H9 (cell line): ENCODE data around the gene KCNRG. TPM values are rescaled to one million over a fixed set of nuclear protein-coding genes. Genes with fewer than 3 reads are reported as not detected.

ENCODE experiments used
- DNase-seq: peaks from one replicate; pipeline ENCODE4 v3.0.0-alpha.2; 2017
- H2AFZ ChIP-seq: one replicate; pipeline ENCODE4 v1.6.1; 2013; ENCODE audit warnings: mild to moderate bottlenecking, low read length, control low read depth, moderate library complexity
- H2AK5ac ChIP-seq: 2 replicates; pipeline ENCODE4 v1.6.1; 2013; ENCODE audit warnings: low read length, control low read depth, mixed read lengths; ENCODE audit not compliant: insufficient read length
- H2BK120ac ChIP-seq: one replicate; pipeline ENCODE4 v1.6.1; 2013; ENCODE audit warnings: low read depth, mild to moderate bottlenecking, low read length, control low read depth, inconsistent platforms; ENCODE audit not compliant: poor library complexity, severe bottlenecking
- H2BK12ac ChIP-seq: 2 replicates; pipeline ENCODE4 v1.6.1; 2013; ENCODE audit warnings: low read length, control low read depth, mixed read lengths, low read depth; ENCODE audit not compliant: insufficient read length
- H2BK15ac ChIP-seq: 2 replicates; pipeline ENCODE4 v1.6.1; 2013; ENCODE audit warnings: low read depth, low read length, control low read depth
- H2BK20ac ChIP-seq: one replicate; pipeline ENCODE4 v1.6.1; 2013; ENCODE audit warnings: low read depth, mild to moderate bottlenecking, low read length, control low read depth, inconsistent platforms; ENCODE audit not compliant: poor library complexity, severe bottlenecking
- H2BK5ac ChIP-seq: 2 replicates; pipeline ENCODE4 v1.6.1; 2013; ENCODE audit warnings: low read length, control low read depth, mixed read lengths; ENCODE audit not compliant: insufficient read length
- H3K14ac ChIP-seq: 2 replicates; pipeline ENCODE4 v1.6.1; 2013; ENCODE audit warnings: low read length, control low read depth; ENCODE audit not compliant: insufficient read depth
- H3K18ac ChIP-seq: 2 replicates; pipeline ENCODE4 v1.6.1; 2013; ENCODE audit warnings: low read depth, mild to moderate bottlenecking, mixed read lengths, low read length, control low read depth; ENCODE audit not compliant: insufficient read length
- H3K23ac ChIP-seq: 2 replicates; pipeline ENCODE4 v1.6.1; 2013; ENCODE audit warnings: low read length, control low read depth, mixed read lengths, low read depth; ENCODE audit not compliant: insufficient read length
- H3K23me2 ChIP-seq: 2 replicates; pipeline ENCODE4 v1.6.1; 2013; ENCODE audit warnings: low read depth, mild to moderate bottlenecking, mixed read lengths, low read length, control low read depth; ENCODE audit not compliant: insufficient read length, poor library complexity, severe bottlenecking
- H3K27ac ChIP-seq: 2 replicates; pipeline ENCODE4 v1.5.1; 2013; ENCODE audit warnings: low read length, control low read depth, mixed read lengths, low read depth; ENCODE audit not compliant: insufficient read length
- H3K27me3 ChIP-seq: 2 replicates; pipeline ENCODE4 v1.6.1; 2013; ENCODE audit warnings: low read length, control low read depth, inconsistent platforms; ENCODE audit not compliant: insufficient read depth
- H3K4ac ChIP-seq: 2 replicates; pipeline ENCODE4 v1.6.1; 2013; ENCODE audit warnings: low read depth, mild to moderate bottlenecking, control low read depth, inconsistent platforms, low read length, moderate library complexity
- H3K4me1 ChIP-seq: 2 replicates; pipeline ENCODE4 v1.6.1; 2013; ENCODE audit warnings: low read length, control low read depth, inconsistent platforms; ENCODE audit not compliant: insufficient read depth
- H3K4me2 ChIP-seq: 2 replicates; pipeline ENCODE4 v1.6.1; 2013; ENCODE audit warnings: low read length, control low read depth, mixed read lengths; ENCODE audit not compliant: insufficient read length, insufficient read depth
- H3K56ac ChIP-seq: 2 replicates; pipeline ENCODE4 v1.6.1; 2013; ENCODE audit warnings: low read depth, mild to moderate bottlenecking, mixed read lengths, low read length, control low read depth; ENCODE audit not compliant: insufficient read length
- H3K79me1 ChIP-seq: 2 replicates; pipeline ENCODE4 v1.6.1; 2013; ENCODE audit warnings: low read depth, mild to moderate bottlenecking, moderate library complexity, low read length, control low read depth, inconsistent platforms; ENCODE audit not compliant: insufficient read depth, poor library complexity, severe bottlenecking
- H3K79me2 ChIP-seq: 2 replicates; pipeline ENCODE4 v1.6.1; 2013; ENCODE audit warnings: low read length, control low read depth, inconsistent platforms; ENCODE audit not compliant: insufficient read depth
- H3K9ac ChIP-seq: 2 replicates; pipeline ENCODE4 v1.6.1; 2013; ENCODE audit warnings: low read length, control low read depth, mixed read lengths; ENCODE audit not compliant: insufficient read length; ENCODE audit errors: extremely low read depth
- H3K9me3 ChIP-seq: one replicate; pipeline ENCODE4 v1.6.1; 2013; ENCODE audit warnings: low read depth, low read length, inconsistent platforms; ENCODE audit not compliant: control insufficient read depth
- H3T11ph ChIP-seq: one replicate; pipeline ENCODE4 v1.6.1; 2013; ENCODE audit warnings: mild to moderate bottlenecking, low read length, control low read depth, inconsistent platforms
- H4K20me1 ChIP-seq: one replicate; pipeline ENCODE4 v1.6.1; 2013; ENCODE audit not compliant: control insufficient read depth, insufficient read length, insufficient read depth
- H4K5ac ChIP-seq: 2 replicates; pipeline ENCODE4 v1.6.1; 2013; ENCODE audit warnings: low read depth, mild to moderate bottlenecking, mixed read lengths, low read length, control low read depth; ENCODE audit not compliant: insufficient read length
- H4K8ac ChIP-seq: replicated peaks from 2 replicates; pipeline ENCODE4 v1.6.1; 2013; ENCODE audit warnings: low read length, control low read depth, mixed read lengths, low read depth; ENCODE audit not compliant: insufficient read length
- H4K91ac ChIP-seq: 2 replicates; pipeline ENCODE4 v1.6.1; 2013; ENCODE audit warnings: low read depth, mild to moderate bottlenecking, moderate library complexity, mixed read lengths, low read length, control low read depth; ENCODE audit not compliant: insufficient read length
- H3K27ac Mint-ChIP-seq, 3 experiments: 2 replicates in 2 of 3; 3 replicates in 1 of 3; pipeline ENCODE4 v1.8.0; 2020 to 2021; ENCODE audit warnings: mixed read lengths in 3 of 3, mild to moderate bottlenecking in 1 of 3, moderate library complexity in 1 of 3
- H3K27me3 Mint-ChIP-seq: 2 replicates; pipeline ENCODE4 v1.8.0; 2021; ENCODE audit warnings: low read depth, mild to moderate bottlenecking, moderate library complexity, mixed read lengths
- H3K36me3 Mint-ChIP-seq, 3 experiments: 2 replicates in 2 of 3; 3 replicates in 1 of 3; pipeline ENCODE4 v1.8.0; 2020 to 2021; ENCODE audit warnings: low read depth in 3 of 3, mixed read lengths in 3 of 3; ENCODE audit not compliant: insufficient read depth in 1 of 3
- H3K4me1 Mint-ChIP-seq, 2 experiments: 2 replicates each; pipeline ENCODE4 v1.8.0; 2020; ENCODE audit warnings: mixed read lengths in 2 of 2
- H3K4me3 Mint-ChIP-seq, 2 experiments: 2 replicates in 1 of 2; 3 replicates in 1 of 2; pipeline ENCODE4 v1.8.0; 2020 to 2021; ENCODE audit warnings: mild to moderate bottlenecking in 2 of 2, mixed read lengths in 2 of 2, moderate library complexity in 1 of 2
- H3K9me3 Mint-ChIP-seq, 2 experiments: 2 replicates in 1 of 2; 3 replicates in 1 of 2; pipeline ENCODE4 v1.8.0; 2020; ENCODE audit warnings: mild to moderate bottlenecking in 2 of 2, mixed read lengths in 2 of 2, moderate library complexity in 1 of 2
- CTCF ChIP-seq: fragments of 200-600 bp; sonication (generic); conservative IDR thresholded peaks from 3 replicates; pipeline ENCODE4 v1.8.0; 2021; ENCODE audit warnings: antibody characterized with exemption, mild to moderate bottlenecking
- WGBS: extraction: QIAGEN DNeasy Blood & Tissue Kit; methylation state at CpG from one replicate; pipeline ENCODE4 v1.1.7; 2013; ENCODE audit warnings: missing lambda C conversion rate, low lambda C conversion rate, mixed read lengths; ENCODE audit not compliant: insufficient read length; ENCODE audit errors: extremely low coverage; 5-methylcytosine and 5-hydroxymethylcytosine counted together
- total RNA-seq: library from RNA; stranded (reverse); gene quantifications from 2 replicates; pipeline ENCODE4 v1.2.1, GENCODE V29; 2021

KCNRG gene
- total RNA-seq, 1 experiment from 2014 or later, result 0.74 TPM

- no peak overlapping the region for H2AK5ac ChIP-seq
- H4K8ac ChIP-seq, result no peak overlapping the region
- no peak overlapping the region for H3K27ac ChIP-seq
- no peak overlapping the region for H3K9ac ChIP-seq
- no peak overlapping the region for H2BK5ac ChIP-seq
- no peak overlapping the region for H2BK120ac ChIP-seq
- no peaks in the 10 kb centered on the region for H3K9me3 Mint-ChIP-seq
- no peak overlapping the region for H3K23ac ChIP-seq
- no peaks in the 10 kb centered on the region for H4K20me1 ChIP-seq
- no peaks in the 10 kb centered on the region; the same call in 1 of the 2 replicates for H3K4me1 ChIP-seq
- H3T11ph ChIP-seq, result no peak overlapping the region
- peaks cover 26 to 40% (median 29%) of the 10 kb centered on the region in 3 experiments for H3K36me3 Mint-ChIP-seq
- H3K18ac ChIP-seq, result no peak overlapping the region
- H3K4me2 ChIP-seq, result no peak overlapping the region
- no peak overlapping the region for H4K5ac ChIP-seq
- H3K4me3 Mint-ChIP-seq, result no peak overlapping the region
- DNase-seq, result no peak
- H3K79me2 ChIP-seq, result no peaks in the 10 kb centered on the region
- H2BK20ac ChIP-seq, result no peak overlapping the region
- no peaks in the 10 kb centered on the region for H3K27me3 ChIP-seq
- no peak overlapping the region for H3K14ac ChIP-seq
- H3K27ac Mint-ChIP-seq, result peak overlapping the region in 1 of 3 experiments; percentile 99; a peak in 2 of 7 replicates
- H3K4me1 Mint-ChIP-seq, result peaks cover 28 to 35% of the 10 kb centered on the region in 2 experiments
- no peak overlapping the region for H2BK15ac ChIP-seq
- H2AFZ ChIP-seq, result no peak overlapping the region
- no peak overlapping the region for H2BK12ac ChIP-seq
- no peaks in the 10 kb centered on the region for H3K23me2 ChIP-seq
- no peaks in the 10 kb centered on the region for H3K79me1 ChIP-seq
- WGBS, result no CpG with 5 or more reads among the region's 2 CpGs
- no peak overlapping the region for H3K56ac ChIP-seq
- H4K91ac ChIP-seq, result no peak overlapping the region
- H3K9me3 ChIP-seq, result no peaks in the 10 kb centered on the region
- no peaks in the 10 kb centered on the region for H3K27me3 Mint-ChIP-seq
- H3K4ac ChIP-seq, result no peak overlapping the region
- no peak for TF ChIP-seq CTCF
These were observed 1.2 kb downstream of the KCNRG start for GRCh38 chr13:50016444-50016843.
